GM06990 (cell line): ENCODE data around the gene IKZF2.

ENCODE experiments used
- DNase-seq: peaks from one replicate; pipeline ENCODE4 v3.0.0-alpha.2; 2011; ENCODE audit not compliant: insufficient read length; ENCODE audit errors: extremely low read depth
- H3K27me3 ChIP-seq: replicated peaks from 2 replicates; pipeline ENCODE4 v1.6.0; 2011; ENCODE audit warnings: low read length; ENCODE audit not compliant: control insufficient read depth, insufficient read depth
- H3K36me3 ChIP-seq: 2 replicates; pipeline ENCODE4 v1.5.1; 2011; ENCODE audit warnings: low read length; ENCODE audit not compliant: control insufficient read depth, insufficient read depth
- H3K4me3 ChIP-seq: replicated peaks from 2 replicates; pipeline ENCODE4 v1.5.1; 2011; ENCODE audit warnings: low read depth, mild to moderate bottlenecking, control low read depth, low read length
- TF ChIP-seq, protein P1 (sequence below): IDR thresholded peaks from 2 replicates; pipeline ENCODE4 v1.5.1; 2011; ENCODE audit warnings: low read length, control low read depth, mild to moderate bottlenecking, inconsistent platforms; ENCODE audit not compliant: insufficient read depth, poor library complexity, severe bottlenecking

Gene IKZF2

DNA sequence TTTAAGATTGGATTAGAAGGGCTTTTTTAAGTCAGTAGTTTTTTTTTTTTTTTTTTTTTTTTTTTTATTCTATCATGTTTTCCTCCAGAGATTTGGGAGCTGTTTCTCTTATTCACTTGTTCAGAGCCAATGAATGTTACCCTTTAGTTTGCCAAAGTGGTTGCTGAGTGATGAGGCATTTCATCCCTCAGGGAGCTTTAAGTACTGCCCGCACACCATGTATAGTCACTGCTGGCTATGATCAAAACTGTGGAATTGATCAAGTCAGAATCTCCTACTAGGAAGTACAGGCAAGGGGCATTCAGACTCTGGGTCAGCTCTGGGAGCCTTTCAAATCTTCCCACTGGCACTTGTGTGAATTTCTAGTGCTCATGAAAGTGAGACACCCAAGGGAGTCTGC is 201.6 kb downstream of the IKZF2 start:
- TF ChIP-seq, protein P1, sequence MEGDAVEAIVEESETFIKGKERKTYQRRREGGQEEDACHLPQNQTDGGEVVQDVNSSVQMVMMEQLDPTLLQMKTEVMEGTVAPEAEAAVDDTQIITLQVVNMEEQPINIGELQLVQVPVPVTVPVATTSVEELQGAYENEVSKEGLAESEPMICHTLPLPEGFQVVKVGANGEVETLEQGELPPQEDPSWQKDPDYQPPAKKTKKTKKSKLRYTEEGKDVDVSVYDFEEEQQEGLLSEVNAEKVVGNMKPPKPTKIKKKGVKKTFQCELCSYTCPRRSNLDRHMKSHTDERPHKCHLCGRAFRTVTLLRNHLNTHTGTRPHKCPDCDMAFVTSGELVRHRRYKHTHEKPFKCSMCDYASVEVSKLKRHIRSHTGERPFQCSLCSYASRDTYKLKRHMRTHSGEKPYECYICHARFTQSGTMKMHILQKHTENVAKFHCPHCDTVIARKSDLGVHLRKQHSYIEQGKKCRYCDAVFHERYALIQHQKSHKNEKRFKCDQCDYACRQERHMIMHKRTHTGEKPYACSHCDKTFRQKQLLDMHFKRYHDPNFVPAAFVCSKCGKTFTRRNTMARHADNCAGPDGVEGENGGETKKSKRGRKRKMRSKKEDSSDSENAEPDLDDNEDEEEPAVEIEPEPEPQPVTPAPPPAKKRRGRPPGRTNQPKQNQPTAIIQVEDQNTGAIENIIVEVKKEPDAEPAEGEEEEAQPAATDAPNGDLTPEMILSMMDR: no peak
- no peak overlapping the region for H3K4me3 ChIP-seq
- no peaks in the 10 kb centered on the region; the same call in 1 of the 2 replicates for H3K36me3 ChIP-seq
- no peaks in the 10 kb centered on the region for H3K27me3 ChIP-seq
- no peak for DNase-seq
